ENCODE results near the gene DNAJC1.
"Not testable (repeated sequence)": the region's sequence is repeated elsewhere in the genome, so short reads cannot be mapped to it uniquely, and the experiment has no call there.

Gene DNAJC1

DNA sequence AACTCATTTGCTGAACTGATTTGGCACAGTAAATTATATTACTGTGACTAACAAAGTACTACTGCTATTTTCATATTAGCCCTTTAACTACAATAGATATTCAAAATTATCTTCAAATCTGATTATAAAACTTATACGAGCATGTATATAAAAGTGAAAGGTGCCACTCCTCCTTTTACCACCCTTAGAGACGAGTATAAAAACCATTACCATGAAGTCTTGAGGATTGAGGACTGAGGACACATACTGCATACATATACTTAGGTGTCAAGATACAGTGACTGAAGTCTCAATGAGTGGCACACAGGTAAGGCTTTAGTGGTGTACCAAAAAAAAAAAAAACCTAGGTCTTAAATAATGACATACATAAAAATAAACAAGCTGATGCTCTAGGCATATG lies 98.6 kb downstream of the DNAJC1 start:
- no peak for DNase-seq (ENCODE audit: low spot score)

DNA sequence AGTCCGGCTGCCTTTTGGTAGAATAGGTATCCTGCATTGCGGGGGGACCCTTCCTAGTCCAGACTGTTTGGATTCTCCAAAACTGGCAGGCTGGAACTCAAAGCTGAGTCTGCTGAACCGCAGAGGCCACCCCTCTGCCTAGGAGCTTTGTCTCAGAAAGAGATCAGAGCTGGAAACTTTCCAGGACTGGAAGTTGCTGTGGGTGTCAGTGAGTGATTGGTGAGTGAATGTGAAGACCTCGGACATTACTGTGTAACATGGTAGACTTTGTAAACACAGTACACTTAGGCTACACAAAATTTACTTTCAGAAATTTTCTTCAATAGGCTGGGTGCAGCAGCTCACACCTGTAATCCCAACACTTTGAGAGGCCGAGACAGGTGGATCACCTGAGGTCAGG lies 103.8 kb downstream of the DNAJC1 start:
- no peak for DNase-seq (ENCODE audit: low spot score)

DNA sequence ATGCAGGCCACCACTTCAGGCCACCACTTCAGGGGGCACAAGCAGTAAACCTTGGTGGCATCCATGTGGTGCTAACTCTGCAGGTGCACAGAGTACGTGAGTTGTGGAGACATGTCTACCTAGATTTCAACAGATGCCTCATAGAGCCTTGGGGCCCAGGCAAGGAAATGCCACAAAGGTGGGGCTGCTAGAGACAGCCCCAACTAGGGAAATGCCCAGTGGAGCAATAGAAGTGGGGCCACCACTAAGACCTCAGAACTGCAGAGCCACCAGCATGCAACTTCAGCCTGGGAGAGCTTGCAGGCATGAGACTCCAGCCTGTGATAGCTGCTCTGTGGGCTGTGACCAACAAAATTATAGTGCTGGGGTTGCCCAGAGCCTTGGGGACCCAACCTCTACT lies 107.6 kb downstream of the DNAJC1 start:
- DNase-seq (ENCODE audit: low spot score), result no peak

DNA sequence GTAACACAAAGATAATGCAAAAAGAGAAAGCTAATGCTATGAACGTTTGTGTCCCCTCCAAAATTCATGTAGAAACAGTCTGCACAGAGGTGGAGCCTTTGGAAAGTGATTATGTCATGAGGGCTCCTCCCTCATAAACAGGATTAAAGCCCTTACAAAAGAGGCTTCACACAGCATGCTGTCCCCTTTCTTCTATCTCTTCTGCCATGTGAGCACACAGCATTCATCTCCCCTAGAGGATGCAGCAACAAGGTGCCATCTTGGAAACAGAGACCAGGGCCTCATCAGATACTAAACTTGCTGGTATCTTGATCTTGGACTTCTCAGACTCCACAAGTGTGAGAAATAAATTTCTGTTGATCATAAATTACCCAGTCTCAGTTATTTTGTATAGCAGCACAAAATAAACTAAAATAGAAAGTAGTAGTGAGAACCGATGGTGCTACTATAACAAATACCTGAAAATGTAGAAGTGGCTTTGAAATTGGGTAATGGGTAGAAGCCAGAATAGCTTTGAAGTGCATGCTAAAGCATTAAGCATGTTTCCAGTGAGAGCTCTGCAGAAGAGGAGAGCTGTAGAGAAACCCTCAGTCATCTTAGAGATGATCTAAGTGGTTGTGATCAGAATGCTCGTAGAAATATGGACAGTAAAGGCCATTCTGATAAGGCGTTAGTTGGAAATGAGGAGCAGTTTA lies 108.7 kb downstream of the DNAJC1 start:
- DNase-seq (ENCODE audit: low spot score), result no peak

DNA sequence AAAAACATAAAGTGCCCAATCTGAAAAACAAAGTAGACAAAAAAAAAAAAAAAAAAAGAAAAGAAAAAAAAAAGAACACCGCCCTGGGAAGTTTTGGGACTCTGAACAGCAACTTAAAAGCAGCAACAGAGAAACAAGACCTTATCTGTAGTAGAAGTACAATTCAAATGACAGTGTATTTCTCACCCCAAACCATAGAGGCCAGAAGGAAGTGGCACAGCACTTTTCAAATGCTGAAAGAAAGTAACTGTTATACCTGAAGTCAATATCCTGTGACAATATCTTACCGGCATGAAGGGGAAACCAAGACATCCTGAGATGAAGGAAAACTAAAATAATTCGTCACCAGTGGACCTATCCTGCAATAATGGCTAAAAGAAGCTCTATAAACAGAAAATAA lies 112.1 kb downstream of the DNAJC1 start:
- DNase-seq (ENCODE audit: low spot score), result no peak

DNA sequence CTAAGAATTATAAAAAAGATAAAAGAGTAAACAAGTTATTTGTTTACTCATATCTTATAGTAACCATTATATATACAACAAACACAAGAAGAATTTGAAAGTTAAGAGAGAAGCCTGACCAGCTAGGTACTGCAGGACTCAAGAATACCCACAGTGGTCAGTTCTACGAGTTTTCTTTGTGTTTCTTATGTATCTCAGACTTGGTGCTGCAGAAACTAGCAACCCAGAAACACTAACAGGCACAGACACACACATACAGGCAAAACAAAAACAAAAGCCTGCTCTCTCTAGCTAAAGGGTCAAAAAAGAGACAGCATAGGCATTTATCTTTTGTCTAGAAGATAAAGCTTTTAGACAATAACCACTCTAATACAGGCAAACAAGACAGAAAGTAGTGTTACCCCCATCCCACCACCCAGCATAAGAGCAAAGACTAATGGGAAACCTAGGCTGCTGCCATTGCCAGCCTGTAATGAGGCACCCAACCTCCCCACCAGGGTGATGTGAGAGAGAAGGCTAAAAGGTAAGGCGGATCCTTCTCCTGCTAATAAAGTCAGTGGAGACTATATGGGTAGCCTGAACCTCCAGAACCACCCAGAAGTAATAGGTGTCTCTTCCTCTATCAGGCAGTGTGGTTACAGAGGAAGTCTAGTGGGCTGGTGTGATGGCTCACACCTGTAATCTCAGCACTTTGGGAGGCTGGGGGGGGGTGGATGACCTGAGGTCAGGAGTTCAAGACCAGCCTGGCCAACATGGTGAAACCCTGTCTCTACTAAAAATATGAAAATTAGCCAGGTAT lies 113.9 kb downstream of the DNAJC1 start:
- no peak for DNase-seq (ENCODE audit: low spot score)

DNA sequence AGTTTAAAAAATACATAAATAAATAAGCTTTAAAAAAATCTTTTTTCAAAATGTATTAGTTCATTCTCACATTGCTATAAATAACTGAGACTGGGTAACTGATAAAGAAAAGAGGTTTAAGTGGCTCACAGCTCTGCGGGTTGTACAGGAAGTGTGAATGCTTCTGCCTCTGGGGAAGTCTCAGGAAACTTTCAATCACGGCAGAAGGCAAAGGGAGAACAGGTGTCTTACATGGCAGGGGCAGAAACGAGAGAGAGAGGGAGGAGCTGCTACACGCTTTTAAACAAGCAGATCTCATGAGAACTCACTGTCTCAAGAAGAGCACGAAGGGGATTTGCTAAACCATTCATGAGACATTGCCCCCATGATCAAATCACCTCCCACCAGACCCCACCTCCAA lies 114.6 kb downstream of the DNAJC1 start:
- no peak for DNase-seq (ENCODE audit: low spot score)

DNA sequence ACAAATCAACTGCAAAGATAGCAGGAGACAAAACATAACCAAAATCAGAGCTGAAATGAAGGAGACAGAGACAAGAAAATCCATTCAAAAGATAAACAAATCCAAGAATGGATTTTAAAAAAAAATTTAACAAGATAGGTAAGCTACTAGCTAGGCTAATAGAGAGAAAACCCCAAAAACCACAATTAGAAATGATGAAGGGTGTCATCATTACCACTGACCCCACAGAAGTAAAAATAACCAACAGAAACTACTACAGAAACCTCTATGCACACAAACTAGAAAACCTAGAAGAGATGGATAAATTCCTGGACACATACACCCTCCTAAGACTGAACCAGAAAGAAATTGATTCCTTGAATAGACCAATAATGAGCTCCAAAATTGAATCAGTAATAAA lies 117.6 kb downstream of the DNAJC1 start:
- DNase-seq (ENCODE audit: low spot score), result no peak

DNA sequence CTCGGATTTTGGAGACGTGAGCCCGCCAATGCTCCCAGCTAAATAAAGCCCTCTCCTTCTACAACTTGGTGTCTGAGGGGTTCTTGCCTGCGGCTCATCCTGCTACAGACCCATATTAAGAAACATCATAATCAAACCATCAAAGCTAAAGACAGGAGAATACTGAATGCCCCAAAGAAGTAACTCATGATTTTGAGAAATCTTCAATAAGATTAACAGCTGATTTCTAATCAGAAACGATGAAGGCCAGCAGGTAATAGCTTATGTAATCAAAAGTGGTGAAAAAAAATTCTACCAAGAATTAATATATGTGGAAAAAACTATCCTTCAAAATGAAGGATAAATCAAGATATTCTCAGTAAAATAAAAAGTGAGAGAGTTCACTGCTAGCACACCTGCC lies 130.3 kb downstream of the DNAJC1 start:
- no peak for DNase-seq (ENCODE audit: low spot score)

DNA sequence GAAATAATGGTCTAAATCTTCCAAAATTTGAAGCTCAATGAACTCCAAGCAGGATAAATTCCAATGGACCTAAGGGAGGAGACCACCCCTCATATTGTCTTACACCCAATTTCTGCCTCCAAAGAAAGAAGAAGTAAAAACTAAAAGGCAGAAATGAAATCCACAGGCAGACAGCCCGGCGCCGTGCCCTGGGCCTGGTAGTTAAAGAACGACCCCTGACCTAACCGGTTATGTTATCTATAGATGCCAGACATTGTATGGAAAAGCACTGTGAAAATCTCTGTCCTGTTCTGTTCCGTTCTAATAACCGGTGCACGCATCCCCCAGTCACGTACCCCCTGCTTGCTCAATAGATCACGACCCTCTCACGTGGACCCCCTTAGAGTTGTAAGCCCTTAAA lies 130.8 kb downstream of the DNAJC1 start:
- DNase-seq (ENCODE audit: low spot score), result not testable (repeated sequence)

DNA sequence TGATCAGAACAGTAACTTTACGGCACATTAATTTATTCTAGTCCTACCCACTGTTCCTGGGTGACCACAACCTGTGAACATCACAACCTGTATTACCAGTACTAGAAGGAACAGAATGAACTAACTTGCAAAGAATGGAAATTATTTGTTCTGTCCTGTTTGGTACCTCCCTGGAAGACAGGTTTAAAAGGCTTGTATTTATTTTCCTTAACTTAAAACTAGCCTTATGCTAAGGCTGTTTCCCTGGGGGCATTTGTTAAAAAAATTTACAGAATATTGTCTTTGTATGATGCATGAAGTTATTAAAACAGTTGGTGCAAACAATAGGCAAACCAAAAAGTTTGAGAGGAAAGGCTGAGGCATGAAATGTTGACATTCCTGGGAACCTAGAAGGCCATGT lies 132.7 kb downstream of the DNAJC1 start:
- no peak for DNase-seq (ENCODE audit: low spot score)

DNA sequence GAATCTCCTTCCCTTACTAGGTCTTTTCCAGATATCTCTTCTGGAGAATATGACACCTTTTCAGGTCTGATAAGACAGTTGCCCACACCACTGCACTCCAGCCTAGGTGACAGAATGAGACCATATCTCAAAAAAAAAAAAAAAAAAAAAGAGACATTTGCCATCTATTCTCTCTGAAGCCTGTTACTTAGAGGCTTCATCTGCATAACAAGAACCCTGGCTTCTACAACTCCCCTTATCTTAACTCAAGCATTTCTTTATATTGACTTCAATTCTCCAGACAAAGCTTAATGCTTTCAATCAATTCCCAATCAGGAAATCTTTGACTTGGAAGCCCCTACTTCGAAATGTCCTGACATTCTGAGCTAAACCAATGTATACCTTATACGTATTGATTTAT lies 134.4 kb downstream of the DNAJC1 start:
- DNase-seq (ENCODE audit: low spot score), result not testable (repeated sequence)

DNA sequence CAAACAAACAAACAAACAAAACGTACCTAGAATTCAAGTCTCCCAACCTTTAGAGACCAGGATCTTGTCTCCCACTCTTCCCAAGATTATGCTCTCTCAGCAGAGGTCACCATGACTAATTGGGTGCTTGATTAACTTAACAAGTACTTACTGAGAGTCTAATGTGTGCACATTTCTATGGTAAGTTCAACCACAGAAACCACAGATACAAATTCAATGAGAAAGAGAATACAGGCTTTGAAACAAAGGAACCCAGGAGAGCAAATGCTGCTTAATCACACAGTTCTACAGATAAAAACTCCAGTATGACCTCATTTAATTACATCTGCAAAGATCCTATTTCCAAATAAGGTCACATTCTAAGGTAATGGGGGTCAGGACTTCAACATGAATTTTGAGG lies 142.8 kb downstream of the DNAJC1 start:
- no peak for DNase-seq (ENCODE audit: low spot score)

DNA sequence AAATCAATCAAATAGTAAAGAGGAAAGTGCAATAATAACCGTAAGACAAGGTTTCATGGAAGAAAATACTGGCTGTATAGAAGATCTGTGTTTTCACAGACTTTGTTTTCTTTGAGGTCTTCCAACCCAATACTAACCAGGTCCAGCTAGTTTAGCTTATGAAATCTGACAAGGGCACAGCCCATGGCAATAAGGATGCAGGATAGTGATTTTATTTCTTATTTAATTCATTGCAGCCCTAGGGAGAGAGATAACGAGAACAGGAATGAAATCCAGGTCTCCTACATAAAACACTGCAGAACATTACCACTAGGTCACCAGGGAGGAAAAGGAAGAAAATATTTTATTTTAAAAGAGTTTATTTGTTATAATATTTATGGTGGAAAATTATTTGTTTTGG lies 145.1 kb downstream of the DNAJC1 start:
- no peak for DNase-seq (ENCODE audit: low spot score)

DNA sequence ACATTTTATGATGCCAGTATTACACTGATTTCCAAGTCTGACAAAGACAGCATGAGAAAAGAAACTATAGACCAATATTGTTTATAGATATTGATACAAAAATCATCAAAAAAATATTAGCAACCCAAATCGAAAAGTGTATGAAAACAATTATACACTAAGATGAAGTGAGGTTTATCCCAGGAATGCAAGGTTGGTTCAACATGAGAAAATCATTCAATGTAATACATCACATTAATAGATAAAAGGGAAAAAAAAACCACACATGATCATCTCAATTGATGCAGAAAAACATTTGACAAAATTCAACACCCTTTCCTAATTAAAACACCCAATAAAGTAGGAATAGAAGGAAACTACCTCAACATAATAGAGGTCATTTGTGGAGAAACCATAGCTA lies 153.9 kb downstream of the DNAJC1 start:
- no peak for DNase-seq (ENCODE audit: low spot score)

DNA sequence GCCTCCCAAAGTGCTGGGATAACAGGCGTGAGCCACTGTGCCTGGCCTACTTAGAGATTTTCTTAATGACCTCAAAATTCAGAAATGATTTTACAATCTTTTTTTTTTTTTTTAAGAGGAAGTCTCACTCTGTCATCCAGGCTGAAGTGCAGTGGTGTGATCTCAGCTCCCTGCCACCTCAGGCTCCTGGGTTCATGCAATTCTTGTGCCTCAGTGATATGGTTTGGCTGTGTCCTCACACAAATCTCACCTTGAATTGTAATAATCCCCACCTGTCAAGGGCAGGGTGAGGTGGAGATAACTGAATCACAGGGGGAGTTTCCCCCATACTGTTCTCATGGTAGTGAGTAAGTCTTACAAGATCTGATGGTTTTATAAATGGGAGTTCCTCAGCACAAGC lies 159.9 kb downstream of the DNAJC1 start:
- DNase-seq (ENCODE audit: low spot score), result no peak

DNA sequence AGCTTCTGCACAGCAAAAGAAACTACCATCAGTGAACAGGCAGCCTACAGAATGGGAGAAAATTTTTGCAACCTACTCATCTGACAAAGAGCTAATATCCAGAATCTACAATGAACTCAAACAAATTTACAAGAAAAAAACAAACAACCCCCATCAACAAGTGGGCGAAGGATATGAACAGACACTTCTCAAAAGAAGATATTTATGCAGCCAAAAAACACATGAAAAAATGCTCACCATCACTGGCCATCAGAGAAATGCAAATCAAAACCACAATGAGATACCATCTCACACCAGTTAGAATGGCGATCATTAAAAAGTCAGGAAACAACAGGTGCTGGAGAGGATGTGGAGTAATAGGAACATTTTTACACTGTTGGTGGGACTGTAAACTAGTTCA lies 162.3 kb downstream of the DNAJC1 start:
- not testable (repeated sequence) for DNase-seq (ENCODE audit: low spot score)

DNA sequence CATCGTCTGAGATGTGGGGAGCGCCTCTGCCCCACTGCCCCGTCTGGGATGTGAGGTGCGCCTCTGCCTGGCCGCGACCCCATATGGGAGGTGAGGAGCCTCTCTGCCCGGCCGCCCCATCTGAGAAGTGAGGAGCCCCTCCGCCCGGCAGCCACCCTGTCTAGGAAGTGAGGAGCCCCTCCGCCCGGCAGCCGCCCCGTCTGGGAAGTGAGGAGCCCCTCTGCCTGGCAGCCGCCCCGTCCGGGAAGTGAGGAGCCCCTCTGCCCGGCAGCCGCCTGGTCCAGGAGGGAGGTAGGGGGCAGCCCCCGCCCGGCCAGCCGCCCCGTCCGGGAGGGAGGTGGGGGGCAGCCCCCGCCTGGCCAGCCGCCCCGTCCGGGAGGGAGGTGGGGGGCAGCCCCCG lies 166.0 kb downstream of the DNAJC1 start:
- DNase-seq (ENCODE audit: low spot score), result not testable (repeated sequence)

DNA sequence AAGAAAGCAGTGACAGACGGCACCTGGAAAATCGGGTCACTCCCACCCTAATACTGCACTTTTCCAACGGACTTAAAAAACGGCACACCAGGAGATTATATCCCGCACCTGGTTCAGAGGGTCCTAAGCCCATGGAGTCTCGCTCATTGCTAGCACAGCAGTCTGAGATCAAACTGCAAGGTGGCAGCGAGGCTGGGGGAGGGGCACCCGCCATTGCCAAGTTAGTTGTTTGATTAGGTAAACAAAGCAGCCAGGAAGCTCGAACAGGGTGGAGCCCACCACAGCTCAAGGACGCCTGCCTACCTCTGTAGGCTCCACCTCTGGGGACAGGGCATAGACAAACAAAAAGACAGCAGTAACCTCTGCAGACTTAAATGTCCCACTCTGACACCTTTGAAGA lies 169.0 kb downstream of the DNAJC1 start:
- not testable (repeated sequence) for DNase-seq (ENCODE audit: low spot score)

DNA sequence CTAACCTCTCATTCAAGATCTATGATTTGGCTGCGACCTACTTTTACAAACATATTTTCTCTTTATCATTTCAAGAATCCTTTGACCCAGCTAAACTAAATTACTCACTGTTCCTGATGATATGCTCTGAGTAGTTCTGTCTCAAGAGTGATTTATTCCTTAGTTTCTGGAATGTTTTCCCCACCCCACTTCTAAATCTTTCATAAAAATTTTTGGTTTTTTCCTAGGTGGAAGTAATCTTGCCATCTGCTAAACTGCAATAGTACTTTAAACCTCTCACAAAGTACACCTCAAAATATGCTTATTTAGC lies 170.8 kb downstream of the DNAJC1 start:
- no peak for DNase-seq (ENCODE audit: low spot score)

DNA sequence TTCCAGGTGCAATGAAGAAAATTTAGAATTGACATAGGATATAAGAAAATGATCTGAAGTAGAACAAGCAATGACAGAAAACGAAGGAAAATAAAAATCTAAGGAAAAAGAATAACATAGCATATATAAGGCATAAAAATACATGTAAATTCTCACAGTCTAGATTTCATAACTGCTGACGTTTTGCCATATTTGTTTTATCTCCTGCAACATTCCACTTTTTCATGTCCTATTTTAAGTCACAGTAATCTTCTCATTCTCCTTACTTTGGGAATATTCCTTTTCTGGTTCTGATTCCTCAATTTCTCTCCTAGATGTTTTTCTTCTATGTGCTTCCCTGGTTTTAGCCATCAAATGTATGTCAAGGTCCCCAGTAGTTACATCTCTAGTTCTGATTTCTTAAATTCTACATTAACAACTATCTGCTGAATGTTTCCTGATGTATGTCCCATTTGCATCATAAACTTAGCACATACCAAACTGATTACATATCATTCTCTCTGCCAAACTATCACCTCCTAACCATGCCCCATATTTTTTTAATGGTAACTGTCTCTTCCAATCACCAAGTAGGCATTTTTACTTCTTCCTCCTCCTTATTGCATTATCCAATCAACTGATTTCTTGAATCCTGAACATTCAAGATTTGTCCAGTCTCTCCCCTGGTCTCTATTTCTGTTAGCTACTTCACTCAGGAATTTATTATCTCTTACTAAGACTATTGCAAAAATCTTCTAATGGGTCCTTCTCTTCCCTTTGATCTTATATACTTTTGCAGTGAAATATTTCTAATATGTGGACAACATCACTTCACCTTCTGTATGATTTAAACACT lies 171.3 kb downstream of the DNAJC1 start:
- DNase-seq (ENCODE audit: low spot score), result no peak

DNA sequence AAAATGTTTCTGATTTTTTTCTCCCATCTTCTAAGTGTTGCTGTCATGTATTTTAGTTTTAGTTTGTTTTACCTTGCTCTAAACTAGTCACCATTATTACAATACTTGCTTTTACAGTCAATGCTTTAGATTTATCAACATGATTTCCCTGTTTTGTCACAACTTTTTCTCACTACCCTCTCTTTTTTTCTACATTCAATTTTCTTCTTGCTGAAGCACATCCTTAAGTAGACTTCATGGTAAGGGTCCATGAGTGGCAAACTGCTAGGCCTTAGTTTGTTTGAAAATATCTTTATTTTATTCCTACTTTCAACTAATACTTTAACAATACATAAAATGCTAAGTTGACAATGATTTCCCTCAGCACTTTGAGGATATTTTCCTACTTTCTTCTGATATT lies 173.5 kb downstream of the DNAJC1 start:
- no peak for DNase-seq (ENCODE audit: low spot score)

DNA sequence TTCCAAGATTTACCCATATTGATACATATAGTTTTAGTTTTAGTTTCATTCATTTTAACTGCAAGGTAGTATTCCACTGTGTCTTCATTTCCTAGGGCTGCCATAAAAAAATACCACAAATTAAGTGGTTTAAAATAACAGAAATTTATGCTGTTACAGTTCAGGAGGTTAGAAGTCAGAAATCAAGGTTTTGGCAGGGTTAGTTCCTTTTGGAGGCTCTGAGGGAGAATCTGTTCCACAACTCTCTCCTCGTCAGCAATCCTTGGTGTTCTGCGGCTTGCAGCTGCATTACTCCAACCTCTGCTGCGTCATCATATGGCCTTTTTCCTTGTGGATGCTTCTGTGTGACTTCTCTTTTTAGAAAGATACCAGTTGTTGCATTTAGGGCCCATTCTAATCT lies 176.2 kb downstream of the DNAJC1 start:
- DNase-seq (ENCODE audit: low spot score), result no peak

All from hematopoietic multipotent progenitor cell treated with erythropoietin and hydrocortisone succinate and interleukin-3 and kit ligand, for 17 days (in vitro differentiated cells).